ENCODE results near the gene DLG3.

The DLG3 gene

GRCh38 chrX:70553516-70553915 is 108.9 kb downstream of the DLG3 start:
- H3K27ac ChIP-seq: no peak overlapping the region
- TF ChIP-seq ZFX (IDR thresholded peaks at IDR 0.05): no peak
- TF ChIP-seq CTCF (conservative IDR thresholded peaks at IDR 0.05): no peak

DNA sequence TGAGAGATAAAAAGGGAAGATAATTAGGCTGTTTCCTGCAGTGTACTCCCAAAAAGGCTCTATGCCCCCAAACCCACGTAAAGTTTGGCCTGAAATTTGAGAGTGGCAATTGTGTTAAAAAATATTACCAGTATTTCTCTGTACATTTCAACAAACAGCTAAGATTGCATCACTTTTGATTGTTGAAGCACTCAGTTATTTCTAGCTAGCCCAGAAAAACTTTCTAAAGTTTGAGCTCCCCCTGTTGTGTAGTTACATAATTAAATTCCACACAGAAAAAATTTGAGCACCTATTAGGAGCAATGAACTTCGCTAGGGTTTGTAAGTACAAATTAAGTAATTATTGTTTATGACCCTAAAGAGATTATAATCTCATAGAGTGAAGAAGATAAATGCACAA is 109.4 kb downstream of the DLG3 start:
- H3K27ac ChIP-seq: no peak overlapping the region
- no peak for TF ChIP-seq ZFX (IDR thresholded peaks at IDR 0.05)
- TF ChIP-seq CTCF (conservative IDR thresholded peaks at IDR 0.05): peak; percentile 42

GRCh38 chrX:70554523-70554922 is 109.9 kb downstream of the DLG3 start:
- peak; percentile 19 for TF ChIP-seq CTCF (conservative IDR thresholded peaks at IDR 0.05)
- TF ChIP-seq ZFX (IDR thresholded peaks at IDR 0.05): no peak

GRCh38 chrX:70554948-70555347 is 110.3 kb downstream of the DLG3 start:
- no peak for TF ChIP-seq ZFX (IDR thresholded peaks at IDR 0.05)
- no peak for TF ChIP-seq CTCF (conservative IDR thresholded peaks at IDR 0.05)
- H3K27ac ChIP-seq: no peak overlapping the region

More at GRCh38 chrX:70554523-70554922, 109.9 kb downstream of the DLG3 start:
- H3K27ac ChIP-seq: no peak overlapping the region
